ENCODE results near the gene CIC. TPM values are rescaled to one million over a fixed set of nuclear protein-coding genes. Genes with fewer than 3 reads are reported as not detected.
A peak's percentile ranks its signal among the peaks of the same experiment; 100 is the strongest.

CIC gene
- total and polyA plus RNA-seq, 10 of the 15 experiments (the other 5 are each of a cell fraction or from before 2014, with no cell fraction given): 0.18 to 50.6 (median 7.1) TPM

- TF ChIP-seq, protein P1, sequence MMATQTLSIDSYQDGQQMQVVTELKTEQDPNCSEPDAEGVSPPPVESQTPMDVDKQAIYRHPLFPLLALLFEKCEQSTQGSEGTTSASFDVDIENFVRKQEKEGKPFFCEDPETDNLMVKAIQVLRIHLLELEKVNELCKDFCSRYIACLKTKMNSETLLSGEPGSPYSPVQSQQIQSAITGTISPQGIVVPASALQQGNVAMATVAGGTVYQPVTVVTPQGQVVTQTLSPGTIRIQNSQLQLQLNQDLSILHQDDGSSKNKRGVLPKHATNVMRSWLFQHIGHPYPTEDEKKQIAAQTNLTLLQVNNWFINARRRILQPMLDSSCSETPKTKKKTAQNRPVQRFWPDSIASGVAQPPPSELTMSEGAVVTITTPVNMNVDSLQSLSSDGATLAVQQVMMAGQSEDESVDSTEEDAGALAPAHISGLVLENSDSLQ (IDR thresholded peaks at IDR 0.05): peak; percentile 87
- no peak for TF ChIP-seq NR2C2 (IDR thresholded peaks at IDR 0.05; ENCODE audit: borderline replicate concordance, control insufficient read depth, insufficient read length, low read depth)
- no peak for TF ChIP-seq RAD51 (IDR thresholded peaks at IDR 0.05)
- peak; percentile 90 for TF ChIP-seq MLLT1 (IDR thresholded peaks at IDR 0.05)
- TF ChIP-seq IKZF2 (IDR thresholded peaks at IDR 0.05): peak; percentile 52 to 72; a peak in 2 of 4 replicates
- TF ChIP-seq IKZF1 (conservative IDR thresholded peaks at IDR 0.05): peak; percentile 63
- TF ChIP-seq RELA (IDR thresholded peaks at IDR 0.05; ENCODE audit: borderline replicate concordance, partially characterized antibody): no peak
- TF ChIP-seq CHD4 (IDR thresholded peaks at IDR 0.05): peak; percentile 48; the same call in 1 of the 2 replicates
- TF ChIP-seq SMAD1 (IDR thresholded peaks at IDR 0.05; ENCODE audit: low read depth, partially characterized antibody): peak; percentile 65
- TF ChIP-seq YBX1 (IDR thresholded peaks at IDR 0.05): no peak
- TF ChIP-seq CBX3 (IDR thresholded peaks at IDR 0.05; ENCODE audit: borderline replicate concordance, low read depth): no peak
- peak; percentile 83; the same call in 1 of the 3 replicates for TF ChIP-seq POU2F2 (IDR thresholded peaks at IDR 0.05; ENCODE audit: borderline replicate concordance, low read depth, low read length)
- TF ChIP-seq EZH2 (IDR thresholded peaks at IDR 0.05; ENCODE audit: borderline replicate concordance, control insufficient read depth, low read depth, low read length): no peak
- TF ChIP-seq FOXM1 (IDR thresholded peaks at IDR 0.05; ENCODE audit: low read depth, low read length): no peak
- no peak for TF ChIP-seq SMC3 (IDR thresholded peaks at IDR 0.05; ENCODE audit: borderline replicate concordance, low read length)
- TF ChIP-seq NBN (IDR thresholded peaks at IDR 0.05): peak; percentile 99
- peak; percentile 28 for TF ChIP-seq E4F1 (IDR thresholded peaks at IDR 0.05; ENCODE audit: borderline replicate concordance, partially characterized antibody)
- TF ChIP-seq ZNF217 (IDR thresholded peaks at IDR 0.05): peak; percentile 23; the same call in 1 of the 2 replicates
- peak in 1 of 2 experiments; percentile 53; a peak in 2 of 4 replicates for TF ChIP-seq BHLHE40 (IDR thresholded peaks at IDR 0.05; ENCODE audit: borderline replicate concordance in 1 of 2, low read depth in 2 of 2, low read length in 1 of 2)
- peak; percentile 58 for TF ChIP-seq FOXK2 (IDR thresholded peaks at IDR 0.05)
- no peak for TF ChIP-seq RAD21 (IDR thresholded peaks at IDR 0.05; ENCODE audit: insufficient read depth, low read depth, low read length)
- TF ChIP-seq POLR2AphosphoS2 (IDR thresholded peaks at IDR 0.05; ENCODE audit: low read depth, low read length): peak; percentile 61; the same call in 1 of the 2 replicates
- TF ChIP-seq, protein P2, sequence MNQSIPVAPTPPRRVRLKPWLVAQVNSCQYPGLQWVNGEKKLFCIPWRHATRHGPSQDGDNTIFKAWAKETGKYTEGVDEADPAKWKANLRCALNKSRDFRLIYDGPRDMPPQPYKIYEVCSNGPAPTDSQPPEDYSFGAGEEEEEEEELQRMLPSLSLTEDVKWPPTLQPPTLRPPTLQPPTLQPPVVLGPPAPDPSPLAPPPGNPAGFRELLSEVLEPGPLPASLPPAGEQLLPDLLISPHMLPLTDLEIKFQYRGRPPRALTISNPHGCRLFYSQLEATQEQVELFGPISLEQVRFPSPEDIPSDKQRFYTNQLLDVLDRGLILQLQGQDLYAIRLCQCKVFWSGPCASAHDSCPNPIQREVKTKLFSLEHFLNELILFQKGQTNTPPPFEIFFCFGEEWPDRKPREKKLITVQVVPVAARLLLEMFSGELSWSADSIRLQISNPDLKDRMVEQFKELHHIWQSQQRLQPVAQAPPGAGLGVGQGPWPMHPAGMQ (IDR thresholded peaks at IDR 0.05; ENCODE audit: borderline replicate concordance): 0 out of 2 replicates have a peak, but pooled peaks have one; percentile 14
- TF ChIP-seq DPF2 (IDR thresholded peaks at IDR 0.05): peak; percentile 82
These were observed 14.4 kb downstream of the CIC start (continued) for GRCh38 chr19:42283188-42284065.

Measured in GM12878 (cell line).